GM23338 (cell line): Measurements from ENCODE around the gene LDLRAD2.

Experiments used
- CTCF ChIP-seq, 2 experiments: fragments of 200-600 bp in 1 of 2; sonication (generic) in 1 of 2; conservative IDR thresholded peaks; 2 replicates each; pipeline versions ENCODE4 v1.5.1 to v1.6.1; 2016 to 2017; ENCODE audit warnings: antibody characterized with exemption in 2 of 2, low read depth in 2 of 2, mild to moderate bottlenecking in 2 of 2, moderate library complexity in 1 of 2
- ETS1 ChIP-seq: IDR thresholded peaks from 2 replicates; pipeline ENCODE4 v1.6.1; 2016; ENCODE audit warnings: antibody characterized with exemption

GRCh38 chr1:21827141-21827679, 15.1 kb downstream of the LDLRAD2 start:
- TF ChIP-seq ETS1 = no peak
- TF ChIP-seq CTCF (conservative IDR thresholded peaks at IDR 0.05; ENCODE audit: low read depth in 2 of 2) = no peak
